Measurements from ENCODE around the gene TM2D1. TPM values are rescaled to one million over a fixed set of nuclear protein-coding genes. Genes with fewer than 3 reads are reported as not detected.
"Not testable (repeated sequence)": the region's sequence is repeated elsewhere in the genome, so short reads cannot be mapped to it uniquely, and the experiment has no call there.

Gene TM2D1
- total RNA-seq, 1 donor from 2014 or later: 19.3 TPM

DNA sequence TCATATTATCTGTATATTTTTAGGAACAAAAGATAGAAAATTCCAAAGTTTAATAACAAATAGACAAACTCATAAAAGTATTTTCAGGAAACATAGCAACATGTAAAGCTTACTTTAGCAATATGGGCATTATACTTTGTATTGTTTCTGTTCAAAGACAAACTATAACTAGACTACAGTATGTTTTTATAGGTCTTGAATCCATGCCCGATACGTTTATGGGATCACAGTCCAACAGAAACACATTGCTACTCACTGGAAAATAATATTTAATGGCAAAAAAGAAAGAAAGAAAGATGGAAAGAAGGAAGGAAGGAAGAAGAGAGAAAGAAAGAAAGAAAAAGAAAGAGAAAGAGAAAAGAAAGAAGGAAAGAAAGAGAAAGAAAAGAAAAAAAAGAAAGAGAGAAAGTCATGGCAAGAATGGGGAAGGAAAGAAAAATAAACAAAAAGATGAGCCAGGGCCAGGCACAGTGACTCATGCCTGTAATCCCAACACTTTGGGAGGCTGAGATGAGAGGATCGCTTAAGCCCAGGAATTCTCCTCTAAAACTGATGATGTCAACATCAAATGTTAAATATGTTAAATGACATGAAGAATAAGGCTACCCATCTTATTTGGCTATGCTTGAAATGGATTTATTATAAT, 32.7 kb downstream of the TM2D1 start:
- Mint-ChIP-seq H3K27ac (ENCODE audit: unreplicated experiment) (no peak overlapping the region), H3K4me3 (no peak overlapping the region), H3K27me3 (ENCODE audit: low read depth) (no peaks in the 10 kb centered on the region), H3K36me3 (ENCODE audit: low read depth) (peaks cover 6% of the 10 kb centered on the region), H3K9me3 (no peaks in the 10 kb centered on the region), H3K4me1 (no peaks in the 10 kb centered on the region)
- no peak for DNase-seq (ENCODE audit: low read depth, low spot score)
- TF ChIP-seq, protein P1, sequence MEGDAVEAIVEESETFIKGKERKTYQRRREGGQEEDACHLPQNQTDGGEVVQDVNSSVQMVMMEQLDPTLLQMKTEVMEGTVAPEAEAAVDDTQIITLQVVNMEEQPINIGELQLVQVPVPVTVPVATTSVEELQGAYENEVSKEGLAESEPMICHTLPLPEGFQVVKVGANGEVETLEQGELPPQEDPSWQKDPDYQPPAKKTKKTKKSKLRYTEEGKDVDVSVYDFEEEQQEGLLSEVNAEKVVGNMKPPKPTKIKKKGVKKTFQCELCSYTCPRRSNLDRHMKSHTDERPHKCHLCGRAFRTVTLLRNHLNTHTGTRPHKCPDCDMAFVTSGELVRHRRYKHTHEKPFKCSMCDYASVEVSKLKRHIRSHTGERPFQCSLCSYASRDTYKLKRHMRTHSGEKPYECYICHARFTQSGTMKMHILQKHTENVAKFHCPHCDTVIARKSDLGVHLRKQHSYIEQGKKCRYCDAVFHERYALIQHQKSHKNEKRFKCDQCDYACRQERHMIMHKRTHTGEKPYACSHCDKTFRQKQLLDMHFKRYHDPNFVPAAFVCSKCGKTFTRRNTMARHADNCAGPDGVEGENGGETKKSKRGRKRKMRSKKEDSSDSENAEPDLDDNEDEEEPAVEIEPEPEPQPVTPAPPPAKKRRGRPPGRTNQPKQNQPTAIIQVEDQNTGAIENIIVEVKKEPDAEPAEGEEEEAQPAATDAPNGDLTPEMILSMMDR (conservative IDR thresholded peaks at IDR 0.05): no peak

DNA sequence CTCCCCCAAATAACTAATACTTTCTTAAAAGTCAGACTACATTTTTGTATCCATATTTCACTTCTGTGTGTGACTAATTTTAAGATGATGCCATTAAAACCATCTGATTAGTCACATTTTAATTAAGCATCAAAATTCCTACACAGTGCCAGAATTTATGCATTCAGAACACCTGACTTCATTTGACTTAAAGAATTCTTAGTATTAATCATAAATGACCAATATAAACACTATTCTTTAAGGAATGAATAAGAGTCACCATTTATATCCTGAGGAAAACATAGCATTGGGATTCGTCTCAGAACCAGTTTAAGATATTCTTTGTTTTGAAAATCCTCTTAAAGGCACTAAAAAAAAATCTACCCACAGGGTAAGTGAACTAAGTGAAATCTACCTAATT, 37.0 kb downstream of the TM2D1 start:
- H3K4me3 Mint-ChIP-seq: no peak overlapping the region

DNA sequence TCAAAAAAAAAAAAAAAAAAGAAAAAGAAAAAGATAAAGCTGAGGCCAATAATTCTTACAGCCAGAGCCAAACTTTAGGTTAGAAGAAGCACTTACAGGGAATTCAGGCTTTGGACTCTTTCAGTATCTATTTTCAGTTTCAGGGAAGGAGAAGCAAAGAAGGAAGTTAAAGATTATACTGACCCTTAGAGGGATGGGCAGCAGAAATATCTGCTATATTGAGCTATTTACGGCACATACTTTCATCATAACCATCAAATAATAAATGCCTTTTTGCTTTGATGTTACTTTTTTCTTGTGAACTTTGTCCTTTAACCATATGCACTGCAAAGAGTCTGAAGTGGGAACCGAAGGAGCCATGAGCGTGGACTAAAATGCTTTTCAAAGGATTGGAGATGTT, 42.0 kb downstream of the TM2D1 start:
- Mint-ChIP-seq H3K27me3 (ENCODE audit: low read depth) (no peaks in the 10 kb centered on the region), H3K36me3 (ENCODE audit: low read depth) (peaks cover 7% of the 10 kb centered on the region), H3K4me1 (no peaks in the 10 kb centered on the region), H3K27ac (ENCODE audit: unreplicated experiment) (no peak overlapping the region), H3K4me3 (no peak overlapping the region), H3K9me3 (no peaks in the 10 kb centered on the region)
- TF ChIP-seq, protein P1 (conservative IDR thresholded peaks at IDR 0.05): no peak
- no peak for DNase-seq (ENCODE audit: low read depth, low spot score)

More for the DNA sequence above, 37.0 kb downstream of the TM2D1 start:
- Mint-ChIP-seq H3K27ac (ENCODE audit: unreplicated experiment) (no peak overlapping the region), H3K4me1 (no peaks in the 10 kb centered on the region), H3K36me3 (ENCODE audit: low read depth) (peaks cover 4% of the 10 kb centered on the region), H3K27me3 (ENCODE audit: low read depth) (no peaks in the 10 kb centered on the region), H3K9me3 (no peaks in the 10 kb centered on the region)
- DNase-seq (ENCODE audit: low read depth, low spot score): no peak
- TF ChIP-seq, protein P1 (conservative IDR thresholded peaks at IDR 0.05): no peak

DNA sequence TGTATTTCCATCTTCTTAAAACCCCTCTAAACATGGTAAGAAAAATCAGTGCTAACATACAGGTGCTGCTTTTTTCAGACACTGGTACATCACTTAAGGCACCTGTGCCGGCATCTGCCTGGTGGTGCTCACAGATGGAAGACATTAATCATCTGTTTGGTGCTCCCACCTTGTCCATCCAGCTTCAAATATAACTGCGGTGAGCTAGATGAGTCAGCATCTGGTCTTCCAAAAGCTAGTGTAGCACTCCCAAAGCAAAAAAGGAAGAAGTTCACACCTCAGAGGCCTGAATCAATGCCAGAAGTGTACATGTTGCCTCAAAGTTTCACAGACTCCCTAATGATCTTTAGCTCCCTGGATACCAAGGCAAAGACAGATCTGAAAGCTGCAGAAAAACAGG, 44.4 kb downstream of the TM2D1 start:
- H3K27ac Mint-ChIP-seq (ENCODE audit: unreplicated experiment): no peak overlapping the region

GRCh38 chr1:61676881-61677280, 48.1 kb downstream of the TM2D1 start:
- DNase-seq (ENCODE audit: low read depth, low spot score); H3K4me1 Mint-ChIP-seq; H3K9me3 Mint-ChIP-seq; H3K27ac Mint-ChIP-seq (ENCODE audit: unreplicated experiment); H3K27me3 Mint-ChIP-seq (ENCODE audit: low read depth); H3K36me3 Mint-ChIP-seq (ENCODE audit: low read depth); H3K4me3 Mint-ChIP-seq: not testable (repeated sequence)

More for the DNA sequence above, 44.4 kb downstream of the TM2D1 start:
- H3K27me3 Mint-ChIP-seq (ENCODE audit: low read depth): no peaks in the 10 kb centered on the region
- TF ChIP-seq, protein P1 (conservative IDR thresholded peaks at IDR 0.05): no peak
- no peaks in the 10 kb centered on the region for H3K4me1 Mint-ChIP-seq
- DNase-seq (ENCODE audit: low read depth, low spot score): no peak
- no peaks in the 10 kb centered on the region for H3K9me3 Mint-ChIP-seq
- H3K4me3 Mint-ChIP-seq: no peak overlapping the region
- H3K36me3 Mint-ChIP-seq (ENCODE audit: low read depth): peaks cover 7% of the 10 kb centered on the region

DNA sequence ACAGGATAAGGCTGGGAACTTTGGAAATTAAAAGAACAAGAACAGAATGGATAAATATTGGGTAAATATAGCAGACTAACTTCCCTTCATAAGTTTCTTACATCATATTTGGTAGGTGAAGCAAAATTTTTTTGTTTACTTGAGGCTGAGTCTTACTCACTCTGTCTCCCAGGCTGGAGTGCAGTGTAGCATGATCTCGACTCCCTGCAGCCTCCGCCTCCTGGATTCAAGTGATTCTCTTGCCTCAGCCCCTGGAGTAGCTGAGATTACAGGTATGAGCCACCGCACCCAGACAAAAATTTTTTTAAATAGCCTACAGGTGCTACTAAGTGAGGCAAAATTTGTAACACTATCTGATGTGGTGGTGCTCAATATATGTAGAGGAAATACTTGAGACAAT, 50.7 kb downstream of the TM2D1 start:
- no peak for DNase-seq (ENCODE audit: low read depth, low spot score)
- Mint-ChIP-seq H3K27ac (ENCODE audit: unreplicated experiment) (no peak overlapping the region), H3K9me3 (no peaks in the 10 kb centered on the region), H3K4me1 (no peaks in the 10 kb centered on the region), H3K36me3 (ENCODE audit: low read depth) (no peaks in the 10 kb centered on the region), H3K4me3 (no peak overlapping the region), H3K27me3 (ENCODE audit: low read depth) (no peaks in the 10 kb centered on the region)
- TF ChIP-seq, protein P1 (conservative IDR thresholded peaks at IDR 0.05): no peak

Measured in neural crest cell (in vitro differentiated cells).